HG03097 (cell line): ENCODE results near the gene LRRC26.

ENCODE experiments used
- ATAC-seq: cut with Tn5 transposase; IDR thresholded peaks from one replicate; pipeline ENCODE4 v1.9.1; 2021; ENCODE audit not compliant: unreplicated experiment, low FRiP score

Gene LRRC26

GRCh38 chr9:137184881-137185660, 15.2 kb upstream of the LRRC26 start:
- ATAC-seq = no peak

DNA sequence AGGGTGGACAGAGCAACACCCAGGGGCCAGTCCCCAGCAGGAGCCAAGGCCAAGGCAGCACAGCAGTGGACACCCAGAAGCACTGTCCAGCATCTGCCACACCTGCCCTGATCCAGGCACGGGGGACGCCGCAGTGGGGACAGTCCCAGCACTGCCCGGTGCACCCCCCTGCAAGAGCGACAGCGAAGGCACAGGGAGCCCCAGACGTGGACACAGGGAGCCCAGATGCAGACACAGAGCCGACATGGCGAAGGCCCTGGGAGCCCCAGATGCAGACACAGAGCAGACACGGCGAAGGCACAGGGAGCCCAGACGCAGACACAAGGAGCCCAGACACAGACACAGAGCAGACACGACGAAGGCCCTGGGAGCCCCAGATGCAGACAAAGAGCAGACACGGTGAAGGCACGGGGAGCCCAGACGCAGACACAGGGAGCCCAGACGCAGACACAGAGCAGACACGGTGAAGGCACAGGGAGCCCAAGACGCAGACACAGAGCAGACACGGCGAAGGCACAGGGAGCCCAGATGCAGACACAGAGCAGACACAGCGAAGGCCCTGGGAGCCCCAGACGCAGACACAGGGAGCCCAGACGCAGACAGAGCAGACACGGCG, 14.2 kb upstream of the LRRC26 start:
- ATAC-seq = no peak

DNA sequence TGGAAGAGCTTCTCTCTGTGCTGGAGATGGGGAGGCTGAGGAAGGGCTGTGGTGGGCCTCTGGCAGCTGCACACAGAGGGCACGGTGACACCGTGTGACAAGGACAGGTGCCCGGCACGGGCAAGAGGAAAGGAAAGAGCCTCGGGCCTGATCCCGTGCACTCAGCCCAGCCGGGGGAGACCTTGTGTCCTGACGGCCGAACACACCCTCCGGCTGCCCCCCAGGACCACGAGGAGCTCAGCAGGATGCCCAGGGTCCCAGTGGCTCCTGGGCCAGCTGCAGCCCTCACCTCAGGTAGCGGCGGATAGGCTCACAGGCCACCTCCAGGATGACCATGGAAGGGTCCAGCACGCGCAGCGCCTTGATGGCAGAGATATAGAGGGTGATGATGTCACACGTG, 13.0 kb upstream of the LRRC26 start:
- ATAC-seq = no peak

GRCh38 chr9:137181680-137182079, 11.8 kb upstream of the LRRC26 start:
- ATAC-seq = no peak

DNA sequence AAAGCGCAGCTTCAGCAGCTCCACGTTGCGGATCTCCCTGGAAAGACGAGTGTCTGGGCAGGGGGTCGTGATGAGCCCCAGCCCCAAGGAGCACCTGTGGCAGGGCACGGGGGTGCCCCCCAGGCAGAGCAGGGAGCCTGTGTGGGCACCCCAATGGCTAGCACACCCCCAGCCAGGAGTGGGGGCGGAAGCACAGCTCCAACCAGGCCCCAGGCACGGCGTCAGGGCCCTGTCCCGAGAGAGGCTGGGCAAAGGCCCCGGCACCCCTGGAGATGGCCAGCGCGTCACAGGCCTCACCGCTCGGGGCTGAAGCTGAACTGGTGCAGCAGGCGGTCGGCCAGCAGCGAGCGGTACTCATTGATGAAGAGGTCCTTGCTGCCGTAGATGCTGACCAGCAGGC, 10.6 kb upstream of the LRRC26 start:
- no peak for ATAC-seq

- no peak for ATAC-seq
Observed at GRCh38 chr9:137179761-137180160, 9.9 kb upstream of the LRRC26 start.

- no peak for ATAC-seq
Observed at GRCh38 chr9:137178939-137179630, 9.2 kb upstream of the LRRC26 start.

DNA sequence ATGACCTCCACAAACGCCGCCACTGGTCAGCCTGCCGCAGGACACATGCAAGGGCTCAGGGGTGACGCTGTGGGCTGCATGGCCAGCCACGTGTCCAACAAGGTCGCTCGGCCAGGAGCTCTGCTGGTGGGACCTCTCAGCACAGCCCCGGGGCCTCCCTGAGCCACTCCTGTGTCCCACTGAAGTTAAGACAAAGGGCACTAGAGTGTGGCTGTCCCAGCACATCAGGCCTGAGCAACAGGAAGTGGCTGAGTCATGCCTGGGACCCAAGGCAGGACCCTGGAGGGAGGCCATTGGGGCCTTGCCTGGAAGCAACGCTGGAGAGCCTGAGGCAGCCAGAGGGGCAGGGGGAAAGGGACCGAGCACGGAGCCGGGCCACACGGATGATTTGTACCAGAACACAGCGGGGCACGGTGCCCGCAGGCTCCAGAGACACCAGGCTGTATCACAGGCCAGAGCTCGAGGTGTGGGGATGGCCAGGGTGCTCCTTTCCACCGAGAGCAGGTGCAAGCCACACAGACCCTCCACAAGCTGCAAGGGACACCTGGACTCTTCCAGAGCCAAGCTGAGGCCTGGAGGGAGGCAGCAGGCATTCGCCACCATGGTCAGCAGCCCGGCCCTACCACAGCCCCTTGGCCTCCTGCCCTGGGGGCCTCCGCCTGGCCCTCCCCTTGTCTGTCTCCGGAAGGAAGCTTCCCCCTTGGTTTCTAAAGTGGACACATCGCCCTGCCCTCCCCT, 8.5 kb upstream of the LRRC26 start:
- no peak for ATAC-seq

- no peak for ATAC-seq
Observed at GRCh38 chr9:137176302-137177182, 6.7 kb upstream of the LRRC26 start.

DNA sequence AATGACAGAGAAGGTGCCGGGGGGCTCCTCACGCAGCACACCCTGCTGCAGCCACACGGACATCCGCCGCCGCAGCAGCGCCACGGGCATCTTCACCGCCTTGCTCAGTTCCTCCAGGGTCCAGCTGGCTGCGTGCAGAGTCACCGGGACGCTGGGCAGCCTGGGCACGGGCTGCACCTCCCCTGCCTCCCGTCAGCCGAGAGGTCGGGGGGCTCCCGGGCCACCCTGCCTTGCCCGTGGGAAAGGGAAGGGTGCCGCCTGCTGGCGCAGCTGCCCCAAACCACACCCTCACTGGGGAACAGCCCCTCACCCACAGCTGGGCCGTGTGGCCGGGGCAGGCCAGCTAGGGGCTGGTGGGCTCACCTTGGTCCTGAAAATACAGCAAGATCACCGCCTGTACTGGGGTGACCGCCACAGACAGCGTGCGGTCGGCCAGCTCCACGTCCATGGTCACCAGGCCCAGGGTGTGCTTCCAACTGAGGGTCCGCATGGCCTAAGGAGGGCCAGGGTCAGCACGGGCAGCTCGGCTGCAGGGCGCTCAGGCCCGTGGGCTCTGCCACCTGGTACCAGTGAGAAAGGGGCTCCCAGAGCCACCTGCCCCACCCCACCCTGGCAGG, 5.6 kb upstream of the LRRC26 start:
- no peak for ATAC-seq

GRCh38 chr9:137174722-137175293, 5.0 kb upstream of the LRRC26 start:
- ATAC-seq = no peak

DNA sequence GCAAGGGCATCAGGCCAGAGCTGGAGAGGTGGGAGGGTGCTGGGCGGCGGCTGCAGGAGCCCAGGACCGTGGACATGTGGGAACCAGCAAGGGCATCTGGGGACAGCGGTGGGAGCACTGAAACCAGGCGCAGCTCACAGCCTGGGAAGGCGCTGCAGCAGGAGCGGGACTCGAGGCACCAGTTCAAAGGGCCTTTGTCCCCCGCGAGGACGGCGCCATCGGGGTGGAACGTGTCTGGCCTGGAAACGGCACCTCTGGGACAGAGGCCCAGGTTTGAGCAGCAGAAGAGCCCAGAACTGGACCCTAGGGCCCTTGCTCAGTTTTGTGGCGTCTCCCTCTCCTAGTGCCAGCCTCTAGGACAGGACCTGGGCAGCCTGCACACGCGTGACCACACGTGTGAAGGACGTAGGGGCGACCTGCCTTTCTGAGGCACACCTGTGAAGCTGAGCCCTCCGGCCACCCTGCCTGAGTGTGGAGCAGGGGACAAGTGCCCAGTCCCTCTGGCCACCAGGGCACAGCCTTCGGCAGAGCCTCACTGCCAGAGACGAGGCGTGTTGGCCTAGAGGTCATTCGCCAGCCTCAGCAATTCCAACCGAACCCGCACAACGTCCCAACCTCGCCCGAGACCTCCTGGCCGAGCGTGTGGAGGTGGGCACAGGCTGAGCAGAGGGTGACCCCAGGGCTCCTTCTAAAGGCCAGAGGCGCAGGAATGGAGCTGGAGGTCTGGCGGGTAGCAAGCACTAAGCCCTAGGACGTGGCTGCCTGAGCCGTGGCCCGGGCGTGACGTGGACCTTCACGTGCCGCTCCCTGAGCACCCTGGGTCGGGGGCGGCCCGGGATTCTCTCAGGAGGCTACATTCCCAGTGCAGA, 4.2 kb upstream of the LRRC26 start:
- no peak for ATAC-seq

DNA sequence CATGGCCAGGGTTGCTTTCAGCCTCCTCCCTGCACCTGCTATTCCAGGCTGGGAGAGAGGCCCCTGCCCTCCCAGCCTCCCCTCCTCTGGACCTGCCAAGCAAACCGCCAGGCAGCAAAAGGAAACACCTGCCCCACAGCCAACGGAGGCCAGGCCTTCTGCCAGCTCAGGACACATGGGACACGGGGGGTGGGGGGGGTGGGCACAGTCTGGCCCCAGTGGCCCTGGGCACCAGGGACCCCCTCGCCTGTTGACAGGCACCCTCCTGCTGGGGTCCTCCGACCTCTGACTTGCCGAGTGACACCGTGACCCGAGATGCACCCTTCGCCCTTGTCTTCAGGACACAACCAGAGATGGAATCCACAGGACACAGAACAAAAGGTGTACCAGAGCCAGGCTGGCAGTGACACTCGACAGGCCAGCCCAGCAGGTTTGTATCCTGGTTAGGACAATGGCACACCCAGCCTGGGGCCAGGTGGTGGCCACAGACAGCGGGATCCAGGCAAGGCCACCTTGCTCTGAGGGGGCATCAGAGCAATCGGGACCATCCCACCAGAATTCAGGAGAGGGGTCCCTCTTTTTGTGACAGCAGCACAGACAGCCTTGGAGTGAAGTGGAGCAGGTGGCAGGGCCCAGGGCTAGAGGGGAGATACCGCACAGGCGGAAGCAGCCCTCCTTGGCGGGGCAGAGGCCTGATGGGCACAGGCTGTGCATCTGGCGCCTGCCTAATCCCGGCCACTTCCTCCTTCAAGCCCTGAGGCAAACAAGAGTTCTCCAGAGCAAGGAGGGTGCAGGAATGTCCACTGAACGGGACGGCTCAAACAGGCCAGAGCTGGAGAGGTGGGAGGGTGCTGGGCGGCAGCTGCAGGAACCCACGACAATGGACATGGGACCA, 3.3 kb upstream of the LRRC26 start:
- ATAC-seq = no peak

DNA sequence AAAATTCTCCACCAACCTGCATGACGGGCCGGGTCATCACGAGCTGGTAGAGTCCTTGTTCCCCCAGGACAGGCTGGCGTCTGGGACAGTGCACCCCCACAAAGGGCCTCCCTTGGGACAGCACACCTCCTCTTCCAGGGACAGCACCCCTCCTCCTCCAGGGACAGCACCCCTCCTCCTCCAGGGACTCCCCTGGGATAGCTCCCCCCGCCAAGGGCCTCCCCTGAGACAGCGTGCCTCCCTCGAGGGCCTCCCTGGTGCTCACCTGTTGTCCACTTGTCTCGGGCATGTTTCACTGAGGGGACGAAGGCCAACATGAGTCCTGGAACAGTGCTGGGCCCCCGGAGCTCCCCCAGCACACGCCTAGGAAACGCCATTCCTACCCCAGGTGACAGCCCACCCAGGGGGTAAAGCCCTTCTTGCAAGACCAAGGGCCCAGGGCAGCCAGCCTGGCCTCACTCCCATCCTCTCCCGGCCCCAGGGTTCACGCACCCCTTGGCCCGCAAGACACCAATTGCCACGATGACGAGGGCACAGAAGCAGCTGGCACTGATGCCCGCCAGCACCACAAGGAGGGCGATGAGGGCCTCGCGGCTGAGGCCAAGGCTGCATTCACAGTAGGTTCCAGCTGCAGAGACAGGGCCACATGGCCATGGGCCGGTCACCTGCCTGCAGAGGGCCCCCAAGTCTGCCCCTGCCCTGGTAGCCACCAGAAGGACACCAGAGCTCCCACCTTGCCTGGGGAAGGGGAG, 1.5 kb upstream of the LRRC26 start:
- no peak for ATAC-seq

DNA sequence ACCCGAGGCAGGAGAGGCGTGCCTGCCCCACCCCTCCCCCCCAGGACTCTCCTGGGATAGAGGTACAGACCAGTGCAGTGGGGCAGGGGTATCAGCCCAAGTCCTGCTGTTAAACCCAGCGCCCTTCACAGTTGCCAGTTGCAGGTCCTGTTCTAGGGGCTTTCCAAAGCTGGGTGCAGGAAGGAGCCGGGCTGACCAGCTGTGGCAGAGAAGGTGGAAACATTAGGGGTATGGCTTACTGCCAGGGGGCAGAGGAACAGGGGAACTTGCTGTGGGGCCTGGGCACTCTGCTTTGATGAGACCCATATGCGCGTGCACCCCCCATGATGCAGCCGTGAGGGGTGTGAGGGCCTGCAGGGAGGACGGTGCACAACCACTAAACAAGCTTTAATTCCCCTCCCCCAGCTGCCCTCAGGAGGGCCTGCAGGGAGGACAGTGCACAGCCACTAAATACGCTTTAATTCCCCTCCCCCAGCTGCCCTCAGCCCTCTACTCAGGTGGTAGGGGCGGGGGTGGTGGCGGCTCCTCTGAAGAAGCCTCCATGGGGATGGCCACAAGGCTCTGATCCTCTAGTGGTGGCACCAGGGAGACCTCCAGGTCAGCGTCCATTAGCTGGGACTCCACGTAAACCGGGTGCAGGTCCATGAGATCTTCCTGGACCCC, 766 bp upstream of the LRRC26 start:
- no peak for ATAC-seq
